DMS53 (cell line): Measurements from ENCODE around the gene ALDH18A1.
"Not testable (repeated sequence)": the region's sequence is repeated elsewhere in the genome, so short reads cannot be mapped to it uniquely, and the experiment has no call there.

Experiments
- DNase-seq: peaks from one replicate; lab custom pipeline; 2025; lab: John Stamatoyannopoulos, UW

ALDH18A1 gene

DNA sequence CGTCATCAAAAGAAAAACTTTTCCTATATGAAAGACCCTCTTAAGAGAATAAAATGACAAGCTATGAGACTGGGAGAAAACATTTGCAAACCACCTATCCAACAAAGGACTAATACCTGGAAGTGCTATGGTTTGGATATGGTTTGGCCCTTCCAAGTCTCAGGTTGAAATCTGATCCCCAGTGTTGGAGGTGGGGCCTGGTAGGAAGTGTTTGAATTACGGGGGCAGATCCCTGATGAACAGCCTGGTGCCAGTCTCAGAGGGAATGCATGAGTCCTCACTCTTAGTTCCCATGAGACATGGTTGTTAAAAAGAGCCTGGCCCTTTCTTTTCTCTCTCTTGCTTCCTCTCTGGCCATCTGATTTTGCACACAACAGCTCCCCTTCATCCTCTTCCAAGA, 6.3 kb downstream of the ALDH18A1 start:
- DNase-seq: no peak

DNA sequence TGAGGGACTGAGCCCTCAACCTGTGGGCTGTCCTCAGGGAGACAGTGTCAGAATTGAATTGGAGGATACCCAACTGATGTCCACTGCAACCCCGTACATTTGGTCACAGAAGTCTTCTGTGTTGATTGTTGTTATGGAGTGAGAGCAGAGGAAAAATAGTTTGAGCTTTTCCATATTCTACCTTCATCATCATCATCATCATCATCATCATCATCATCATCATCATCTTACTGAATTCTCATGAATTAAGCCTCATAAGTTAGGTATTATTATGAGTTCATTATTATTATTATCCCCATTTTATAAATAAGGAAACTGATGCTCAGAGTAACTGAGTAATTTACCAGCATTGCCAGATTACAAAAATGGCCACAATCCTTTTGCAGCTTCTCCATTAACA, 8.4 kb downstream of the ALDH18A1 start:
- DNase-seq: no peak

GRCh38 chr10:95646160-95646559, 10.4 kb downstream of the ALDH18A1 start:
- no peak for DNase-seq

- no peak for DNase-seq
These were observed 11.6 kb downstream of the ALDH18A1 start for GRCh38 chr10:95644901-95645300.

GRCh38 chr10:95640891-95641315, 15.6 kb downstream of the ALDH18A1 start:
- no peak for DNase-seq

DNA sequence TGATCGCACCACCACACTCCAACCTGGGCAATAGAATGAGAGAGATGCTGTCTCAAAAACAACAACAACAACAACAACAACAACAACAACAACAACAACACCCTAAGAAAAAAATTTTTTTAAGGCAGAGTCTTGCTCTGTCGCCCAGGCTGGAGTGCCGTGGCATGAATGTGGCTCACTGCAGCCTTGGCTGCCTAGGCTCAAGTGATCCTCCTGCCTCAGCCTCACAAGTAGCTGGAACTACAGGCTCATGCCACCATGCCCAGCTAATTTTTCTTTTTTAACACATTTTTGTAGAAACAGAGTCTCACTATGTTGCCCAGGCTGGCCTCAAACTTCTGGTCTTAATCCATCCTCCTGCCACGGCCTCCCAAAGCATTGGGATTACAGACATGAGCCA, 18.6 kb downstream of the ALDH18A1 start:
- DNase-seq: no peak

DNA sequence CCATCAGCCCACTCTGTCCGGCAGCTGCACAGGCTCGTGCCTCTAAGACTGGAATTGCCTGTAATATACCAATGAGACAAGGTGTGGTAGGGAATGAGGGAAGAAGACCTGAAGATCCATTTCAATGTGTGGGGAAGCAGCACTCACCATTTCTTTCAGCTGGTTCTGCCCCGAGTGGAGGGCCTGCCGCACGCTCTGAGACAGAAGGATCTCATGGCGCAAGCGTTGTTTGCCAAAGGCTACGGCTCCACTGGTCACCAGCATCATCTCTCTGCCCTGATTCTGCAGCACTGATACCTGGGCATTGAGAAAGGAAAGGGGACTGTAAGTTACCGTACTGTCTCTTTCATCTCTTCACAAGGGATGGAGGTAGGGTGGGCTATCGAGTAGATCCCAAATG, 19.4 kb downstream of the ALDH18A1 start:
- no peak for DNase-seq

GRCh38 chr10:95635319-95635733, 21.2 kb downstream of the ALDH18A1 start:
- no peak for DNase-seq

DNA sequence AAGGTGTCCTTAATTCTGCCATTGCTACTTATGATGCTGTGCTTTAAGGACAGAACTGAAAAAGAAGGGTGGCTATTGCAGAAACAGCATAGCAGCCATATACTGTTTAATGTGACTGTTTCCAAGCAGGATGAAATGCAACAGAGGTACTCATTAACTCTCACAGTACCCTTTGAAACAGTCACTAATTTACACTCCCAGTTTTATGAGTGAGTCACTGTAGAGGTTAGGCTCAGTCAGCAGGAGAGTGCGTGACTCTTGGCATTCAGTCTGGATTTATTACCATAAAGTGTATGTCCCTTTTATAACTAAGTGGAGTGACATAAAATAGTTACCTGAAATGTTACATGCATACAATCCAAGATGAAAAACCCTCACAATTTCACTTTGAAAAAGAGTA, 27.7 kb downstream of the ALDH18A1 start:
- DNase-seq: no peak

DNA sequence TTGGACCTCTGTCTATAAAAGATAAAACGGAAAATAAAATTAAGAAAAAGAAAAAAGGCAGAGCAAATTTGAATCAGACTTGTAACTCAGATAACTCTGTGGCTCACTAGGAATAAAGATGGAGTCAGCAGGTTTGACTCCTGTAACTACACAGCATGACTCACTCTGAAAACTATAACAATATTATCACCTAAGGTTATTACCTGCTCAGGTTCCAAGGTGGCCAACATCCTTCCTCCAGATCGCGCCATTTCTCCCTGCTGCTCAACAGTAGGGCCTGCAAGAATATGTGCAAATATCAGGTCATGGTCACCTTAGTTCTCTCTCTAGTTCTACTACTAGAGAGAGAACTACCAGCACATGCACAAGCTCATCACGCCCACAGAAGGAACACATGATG, 30.0 kb downstream of the ALDH18A1 start:
- no peak for DNase-seq

DNA sequence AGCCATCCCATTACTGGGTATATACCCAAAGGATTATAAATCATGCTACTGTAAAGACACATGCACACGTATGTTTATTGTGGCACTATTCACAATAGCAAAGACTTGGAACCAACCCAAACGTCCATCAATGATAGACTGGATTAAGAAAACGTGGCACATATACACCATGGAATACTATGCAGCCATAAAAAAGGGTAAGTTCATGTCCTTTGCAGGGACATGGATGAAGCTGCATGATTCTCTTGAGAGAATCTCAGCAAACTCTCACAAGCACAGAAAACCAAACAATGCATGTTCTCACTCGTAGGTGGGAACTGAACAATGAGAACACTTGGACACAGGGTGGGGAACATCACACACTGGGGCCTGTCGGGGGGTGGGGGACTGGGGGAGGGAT, 36.1 kb downstream of the ALDH18A1 start:
- not testable (repeated sequence) for DNase-seq

DNA sequence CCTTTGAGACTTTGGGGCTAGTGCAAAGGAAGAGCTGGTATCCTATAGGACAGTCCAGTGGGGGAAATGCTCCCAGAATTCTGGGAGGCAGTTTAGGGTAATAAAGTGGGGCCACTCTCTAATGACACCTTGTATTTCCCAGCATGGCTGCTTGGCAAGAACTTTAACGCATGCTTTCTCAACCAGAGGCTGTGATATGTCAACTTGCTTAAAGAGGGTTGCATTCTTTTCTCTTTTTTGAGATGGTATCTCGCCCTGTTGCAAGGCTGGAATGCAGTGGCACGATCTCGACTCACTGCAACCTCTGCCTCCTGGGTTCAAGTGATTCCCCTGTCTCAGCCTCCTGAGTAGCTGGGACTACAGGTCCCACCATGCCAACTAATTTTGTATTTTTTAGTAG, 38.4 kb downstream of the ALDH18A1 start:
- no peak for DNase-seq

GRCh38 chr10:95616446-95616845, 40.1 kb downstream of the ALDH18A1 start:
- no peak for DNase-seq

GRCh38 chr10:95613330-95613729, 43.2 kb downstream of the ALDH18A1 start:
- no peak for DNase-seq

GRCh38 chr10:95610727-95611126, 45.8 kb downstream of the ALDH18A1 start:
- DNase-seq: no peak

DNA sequence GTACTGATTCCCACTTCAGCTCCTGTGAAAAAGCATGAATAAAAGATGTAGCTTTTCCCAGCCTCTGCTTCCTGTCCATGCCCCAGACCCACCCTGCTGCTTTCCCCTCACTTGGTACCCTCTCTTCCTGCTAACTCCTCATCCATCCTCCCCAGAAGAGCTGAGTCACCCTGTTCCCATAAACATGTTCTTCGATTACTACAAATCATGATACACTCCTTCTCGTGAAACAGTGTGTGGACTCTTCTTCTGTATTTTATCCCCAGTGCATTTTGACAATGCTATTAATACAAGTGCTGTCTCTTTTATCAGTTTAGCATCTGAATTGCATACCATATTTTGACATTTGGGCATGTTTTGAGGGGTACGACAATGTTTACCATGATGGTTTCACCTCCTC, 49.6 kb downstream of the ALDH18A1 start:
- DNase-seq: no peak

DNA sequence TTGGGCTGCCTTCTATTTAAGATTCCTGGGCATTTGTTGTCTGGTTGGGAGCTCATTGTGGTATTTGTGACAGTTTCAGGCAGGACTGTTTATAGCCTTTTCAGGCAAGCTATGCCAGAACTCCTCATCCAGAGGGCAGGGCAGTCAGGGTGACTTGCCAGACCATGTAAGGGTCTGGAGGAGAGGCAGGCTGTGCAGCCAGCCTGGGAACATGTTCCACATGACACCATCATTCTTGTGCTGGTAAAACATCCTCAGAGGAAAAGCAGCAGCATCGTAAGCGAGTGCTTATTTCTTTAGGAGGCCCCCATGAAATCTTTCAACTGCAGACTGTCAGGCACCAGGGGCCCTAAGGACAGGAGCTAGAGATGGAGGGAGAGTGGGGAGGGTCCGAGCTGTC, 51.3 kb downstream of the ALDH18A1 start:
- no peak for DNase-seq

DNA sequence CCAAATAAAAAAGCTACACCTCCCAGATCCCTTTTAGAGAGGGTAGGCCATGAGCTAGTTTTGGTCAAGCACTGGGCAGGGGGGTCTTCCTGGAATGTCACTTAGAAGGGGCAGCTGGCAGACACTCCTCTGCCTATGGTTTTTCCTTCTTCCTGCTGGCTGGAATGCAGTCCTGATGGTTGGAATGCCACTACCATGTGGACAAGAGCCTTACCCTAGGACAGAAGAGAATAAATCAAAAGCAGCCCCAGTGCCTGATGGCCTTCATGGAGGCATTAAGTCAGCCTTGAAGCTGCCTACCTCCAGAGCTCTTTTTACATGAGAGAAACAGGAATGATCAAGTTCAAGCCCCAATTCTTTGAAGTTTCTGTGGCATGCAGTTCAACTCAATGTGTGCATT, 51.9 kb downstream of the ALDH18A1 start:
- DNase-seq: no peak

GRCh38 chr10:95602382-95602781, 54.1 kb downstream of the ALDH18A1 start:
- DNase-seq: no peak

DNA sequence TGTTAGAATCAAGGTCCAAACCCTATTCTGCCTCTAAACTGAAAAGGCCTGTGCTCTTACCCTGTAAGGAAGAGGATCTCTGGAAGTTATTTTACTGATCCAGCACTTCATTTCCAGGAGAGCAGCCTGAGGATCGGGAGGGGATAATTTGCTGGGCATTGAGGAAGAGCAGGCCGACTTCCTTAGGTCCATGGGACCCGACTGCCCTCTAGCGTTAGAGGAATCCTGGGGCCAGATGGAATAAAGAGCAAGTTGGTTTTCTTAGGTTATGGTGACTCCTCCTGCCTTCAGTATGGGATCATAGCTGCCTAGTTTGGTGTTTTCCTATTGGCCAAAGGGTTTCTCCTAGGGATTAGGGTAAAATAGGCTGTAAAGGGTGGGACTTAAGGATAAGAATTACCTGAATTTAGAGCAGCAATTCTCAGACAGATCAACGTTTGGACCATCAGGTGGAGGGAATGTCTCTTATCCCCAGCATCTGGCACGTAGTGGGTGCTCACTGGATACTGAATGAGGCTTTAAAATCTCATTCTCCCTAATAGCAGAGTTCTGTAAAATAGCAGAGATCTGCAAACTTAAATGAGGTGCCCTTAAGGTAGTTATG, 55.3 kb downstream of the ALDH18A1 start:
- peak; percentile 92 for DNase-seq

DNA sequence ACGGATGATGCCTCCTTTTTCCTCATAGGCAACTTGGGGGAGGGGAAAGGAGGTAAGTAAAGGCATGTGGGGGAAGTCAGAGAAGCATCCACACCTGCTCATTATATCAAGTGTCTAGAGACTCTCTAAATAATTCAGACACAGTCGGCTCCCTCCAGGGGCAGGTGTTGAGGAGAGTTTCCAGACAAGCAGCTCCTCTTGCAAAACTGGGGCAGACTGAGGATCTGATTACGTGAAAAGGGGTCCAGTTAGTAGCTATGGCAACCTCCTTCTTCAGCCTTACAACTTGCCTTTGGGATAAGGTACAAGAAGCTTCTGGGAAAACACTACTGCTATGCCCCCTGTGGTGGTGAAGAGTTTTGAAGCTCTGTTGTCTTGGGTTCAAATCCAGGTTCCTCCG, 56.4 kb downstream of the ALDH18A1 start:
- no peak for DNase-seq

GRCh38 chr10:95597788-95598187, 58.7 kb downstream of the ALDH18A1 start:
- no peak for DNase-seq

GRCh38 chr10:95588025-95588424, 68.5 kb downstream of the ALDH18A1 start:
- DNase-seq: no peak

DNA sequence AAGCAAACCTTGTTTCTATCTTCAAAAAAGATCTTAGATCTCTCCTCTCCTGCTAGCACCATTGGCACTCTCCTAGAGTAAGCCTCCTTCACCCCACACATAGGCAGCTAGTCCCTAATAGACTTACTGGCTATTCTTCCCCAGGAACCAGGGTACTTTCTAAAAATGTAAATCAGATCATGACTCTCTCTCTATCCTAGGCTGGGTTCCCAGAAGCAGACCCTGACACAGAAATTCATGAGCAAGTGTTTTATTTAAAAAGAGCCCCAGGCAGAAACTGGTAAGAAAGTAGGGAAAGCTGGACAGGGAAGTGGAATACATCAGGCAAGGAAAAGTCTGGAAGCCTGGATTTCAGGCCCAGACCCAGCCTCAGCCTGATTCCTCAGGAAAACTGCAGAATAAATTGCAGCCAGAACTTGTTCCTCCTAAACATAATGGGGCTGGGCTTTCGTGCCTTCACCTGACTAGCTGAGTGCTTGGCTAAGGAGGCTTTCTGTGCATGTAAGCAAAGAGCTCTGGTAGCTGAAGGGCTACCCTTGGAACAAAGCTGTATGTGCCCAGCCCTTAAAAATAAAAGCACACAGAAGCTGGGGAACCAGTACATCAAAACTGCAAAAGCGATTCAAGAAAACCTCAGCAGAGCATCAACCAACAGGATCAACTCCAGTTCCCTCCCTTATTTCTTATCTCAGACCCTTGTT, 76.5 kb downstream of the ALDH18A1 start:
- no peak for DNase-seq
